ENCODE data around the gene ZNF35.

The ZNF35 gene

GRCh38 chr3:44648564-44649229 lies at the start of gene ZNF35:
Gene ZNF35 (plus strand): TSS chr3:44648732. CDS start chr3:44651068, 2,336 bp downstream.
- Histone ChIP-seq H3K27ac (peak within 1 kb of the TSS; percentile 62), H3K9me3 (ENCODE audit: severe bottlenecking) (peaks cover 2% of the 10 kb centered on the region), H3K36me3 (peaks cover 45% of the 10 kb centered on the region), H3K27me3 (ENCODE audit: insufficient read depth, low read depth, severe bottlenecking) (no peaks in the 10 kb centered on the region), H3K4me3 (ENCODE audit: low read depth, low read length) (peak within 1 kb of the TSS; percentile 97)
- TF ChIP-seq CTCF (IDR thresholded peaks at IDR 0.05; ENCODE audit: low read depth, low read length): no peak
- peak; percentile 95 for DNase-seq

GRCh38 chr3:44601749-44602148 lies 46.8 kb upstream of the ZNF35 start:
- H3K36me3 ChIP-seq: peaks cover 8% of the 10 kb centered on the region
- H3K9me3 ChIP-seq (ENCODE audit: severe bottlenecking): no peaks in the 10 kb centered on the region
- no peak for TF ChIP-seq CTCF (IDR thresholded peaks at IDR 0.05; ENCODE audit: low read depth, low read length)
- DNase-seq: no peak
- no peak overlapping the region for H3K4me3 ChIP-seq (ENCODE audit: low read depth, low read length)
- no peak overlapping the region for H3K27ac ChIP-seq
- no peaks in the 10 kb centered on the region for H3K27me3 ChIP-seq (ENCODE audit: insufficient read depth, low read depth, severe bottlenecking)

GRCh38 chr3:44612678-44613077 lies 35.9 kb upstream of the ZNF35 start:
- no peak for DNase-seq
- no peak for TF ChIP-seq CTCF (IDR thresholded peaks at IDR 0.05; ENCODE audit: low read depth, low read length)
- H3K4me3 ChIP-seq (ENCODE audit: low read depth, low read length): no peak overlapping the region
- H3K9me3 ChIP-seq (ENCODE audit: severe bottlenecking): no peaks in the 10 kb centered on the region
- no peaks in the 10 kb centered on the region for H3K27me3 ChIP-seq (ENCODE audit: insufficient read depth, low read depth, severe bottlenecking)
- H3K36me3 ChIP-seq: no peaks in the 10 kb centered on the region
- no peak overlapping the region for H3K27ac ChIP-seq

- Histone ChIP-seq H3K36me3 (peaks cover 14% of the 10 kb centered on the region), H3K27ac (peak within 1 kb of the TSS; percentile 92), H3K4me3 (ENCODE audit: low read depth, low read length) (peak within 1 kb of the TSS; percentile 72), H3K9me3 (ENCODE audit: severe bottlenecking) (no peaks in the 10 kb centered on the region), H3K27me3 (ENCODE audit: insufficient read depth, low read depth, severe bottlenecking) (no peaks in the 10 kb centered on the region)
- DNase-seq: peak; percentile 93
- 0 out of 2 replicates have a peak, but pooled peaks have one; percentile 3 for TF ChIP-seq CTCF (IDR thresholded peaks at IDR 0.05; ENCODE audit: low read depth, low read length)
Observed at GRCh38 chr3:44624749-44625480, 23.6 kb upstream of the ZNF35 start, which contains the start of gene ZNF197. Gene ZNF197 (plus strand): TSS chr3:44625036. CDS start chr3:44629155, 4,119 bp downstream.

GRCh38 chr3:44628716-44629115 lies 19.8 kb upstream of the ZNF35 start:
- Histone ChIP-seq H3K4me3 (ENCODE audit: low read depth, low read length) (no peak overlapping the region), H3K27ac (no peak overlapping the region), H3K27me3 (ENCODE audit: insufficient read depth, low read depth, severe bottlenecking) (no peaks in the 10 kb centered on the region), H3K9me3 (ENCODE audit: severe bottlenecking) (no peaks in the 10 kb centered on the region), H3K36me3 (peaks cover 36% of the 10 kb centered on the region)
- DNase-seq: no peak
- no peak for TF ChIP-seq CTCF (IDR thresholded peaks at IDR 0.05; ENCODE audit: low read depth, low read length)
